A549 treated with dexamethasone at 1 μM for 4 hours (cell line): ENCODE measurements around the gene HMGCLL1. TPM values are rescaled to one million over a fixed set of nuclear protein-coding genes. Genes with fewer than 3 reads are reported as not detected.

ENCODE experiments used
- total RNA-seq: library from RNA; stranded (reverse); fragments of 200-300 nt; extraction: Qiagen RNA extraction; gene quantifications from 5 replicates; pipeline ENCODE4 v1.2.3, GENCODE V29; 2022

The HMGCLL1 gene
- total RNA-seq = 0.08 to 0.22 TPM (median 0.14 TPM) in 5 replicates

DNA sequence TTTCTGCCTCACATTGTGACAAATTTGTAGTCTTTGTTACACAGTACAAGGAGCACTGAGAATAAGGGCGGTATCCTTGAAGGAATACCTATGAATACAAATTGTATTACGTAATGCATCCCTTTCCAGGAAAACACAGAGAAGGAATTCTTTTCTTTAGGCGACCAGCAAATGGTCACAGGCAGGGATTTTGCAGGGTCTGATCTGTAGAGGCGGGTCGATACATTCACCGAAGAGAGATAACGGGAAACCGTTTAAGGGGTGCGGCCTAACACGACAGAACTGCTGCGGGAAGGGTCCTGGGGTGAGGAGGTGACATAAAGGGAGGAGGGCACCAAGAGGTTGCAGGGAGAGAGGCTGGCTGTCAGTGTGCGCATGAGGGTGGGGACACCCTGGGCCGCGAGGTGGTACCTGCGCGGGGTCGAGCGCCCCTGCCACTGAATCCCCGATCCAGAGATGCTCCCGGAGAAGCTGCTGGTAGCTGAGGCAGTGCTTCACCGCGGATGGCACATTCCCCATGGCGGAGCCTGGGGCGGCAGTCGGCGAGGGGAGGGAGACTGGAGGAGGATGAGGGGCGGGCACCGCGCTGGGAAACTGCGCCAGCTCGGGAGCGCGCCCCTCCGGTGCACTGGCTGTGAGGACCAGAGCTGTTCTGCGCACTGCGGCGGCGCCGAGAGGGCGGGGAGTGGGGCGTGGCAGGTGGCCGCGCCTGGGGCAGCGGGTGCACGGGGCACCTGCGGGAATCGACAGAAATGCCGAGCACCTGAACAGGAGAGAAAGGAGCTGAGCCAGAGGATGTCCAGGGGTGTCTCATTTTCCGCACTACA is at the start of gene HMGCLL1:
HMGCLL1 (minus strand) TSS at position 656 of the 827 bp plus-strand sequence; CDS start at position 519, 137 bp downstream.

